H1 (cell line): ENCODE results near the gene KRTDAP. TPM values are rescaled to one million over a fixed set of nuclear protein-coding genes. Genes with fewer than 3 reads are reported as not detected.

ENCODE experiments used
- NANOG ChIP-seq: IDR thresholded peaks from 2 replicates; pipeline ENCODE4 v1.6.1; 2011; ENCODE audit warnings: low read length, low read depth, mild to moderate bottlenecking, inconsistent platforms; ENCODE audit not compliant: insufficient read depth, poor library complexity, severe bottlenecking
- polyA plus RNA-seq, 7 experiments: library from polyadenylated mRNA; depleted of rRNA in 3 of 7; stranded (reverse) in 5 of 7; unstranded in 2 of 7; fragments of >200 nt in 5 of 7; fragments of 200-250 nt in 2 of 7; gene quantifications; 1 replicate in 5 of 7; 2 replicates in 1 of 7; 4 replicates in 1 of 7; pipeline versions ENCODE4 v1.2.1 to v1.2.3, GENCODE V29; 2011 to 2013; ENCODE audit warnings: missing spikeins in 2 of 7, mixed read lengths in 2 of 7
- total RNA-seq: library from RNA; stranded (reverse); fragmentation: NEBNext Ultra II Directional; extraction: Animal tissue kit (Norgen Biotek cat#: 25700); gene quantifications from 2 replicates; pipeline ENCODE4 v1.2.1, GENCODE V29; 2021

Gene KRTDAP
- total and polyA plus RNA-seq, 2 of the 8 experiments (the other 6 are each of a cell fraction or from before 2014, with no cell fraction given): 0.69 to 0.88 TPM

DNA sequence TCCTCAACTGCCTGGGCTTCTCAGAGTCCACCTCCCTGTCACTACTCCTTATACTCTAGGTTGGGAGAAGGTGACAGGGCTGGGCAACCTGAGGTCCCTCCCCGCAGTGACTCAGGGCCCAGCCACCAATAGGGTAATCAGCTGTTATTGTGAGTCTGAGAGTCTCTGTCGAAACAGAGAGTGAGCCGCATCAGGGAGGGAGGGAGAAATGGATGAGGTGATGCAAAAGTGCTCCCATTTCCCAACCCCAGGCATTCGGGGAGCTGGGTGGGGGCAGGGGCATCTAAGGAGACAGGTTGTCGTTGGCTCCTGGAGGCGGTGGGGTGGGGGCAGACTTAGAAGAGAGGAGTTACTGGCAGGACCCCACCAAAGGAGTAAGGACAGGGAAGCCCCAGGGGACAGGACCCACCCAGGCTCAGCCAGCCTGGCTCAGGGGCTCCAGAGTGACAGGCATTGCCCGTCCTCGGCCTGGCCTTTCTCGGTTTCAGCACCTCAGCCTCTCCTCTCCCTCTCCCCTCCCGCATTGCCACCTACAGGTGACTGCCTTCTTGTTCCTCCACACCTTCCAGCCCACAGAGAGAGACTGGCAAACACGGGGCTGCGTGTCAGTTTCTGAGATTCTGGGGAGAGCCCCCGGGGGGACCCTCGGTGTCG lies 23.5 kb upstream of the KRTDAP start, which contains the start of gene DMKN (continued):
- no peak for TF ChIP-seq NANOG
